ENCODE data around the gene CLC. TPM values are rescaled to one million over a fixed set of nuclear protein-coding genes. Genes with fewer than 3 reads are reported as not detected.

The CLC gene
- total RNA-seq, 1 experiment from 2014 or later, result not detected

DNA sequence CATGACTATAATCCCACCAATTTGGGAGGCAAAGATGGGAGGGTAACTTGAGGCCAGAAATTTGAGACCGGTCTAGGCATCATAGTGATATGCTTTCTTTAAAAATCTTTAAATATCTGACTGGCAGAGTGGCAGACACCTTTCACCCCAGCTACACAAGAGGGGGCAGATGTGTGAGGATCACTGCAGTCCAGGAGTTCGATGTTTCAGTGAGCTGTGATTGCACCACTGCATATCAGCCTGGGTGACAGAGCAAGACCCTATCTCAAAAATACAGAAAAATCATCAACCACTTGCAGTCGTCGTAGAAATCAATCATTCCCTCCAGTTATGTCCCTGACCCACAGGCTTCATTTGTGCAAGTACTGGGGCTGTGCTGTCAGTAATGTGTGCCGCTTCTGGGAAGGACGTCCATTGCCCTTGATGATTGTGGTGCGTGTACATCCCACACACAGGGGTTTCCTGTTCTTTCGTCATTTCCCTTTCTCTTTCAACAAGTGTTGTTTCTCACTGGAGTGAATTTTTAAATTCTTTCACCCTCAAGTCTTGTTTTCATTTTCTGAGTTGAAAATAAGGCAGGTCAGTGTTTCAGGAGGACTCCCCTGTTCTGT is 32.1 kb downstream of the CLC start:
- TF ChIP-seq FOXP4 (CRISPR knock-in tag; IDR thresholded peaks at IDR 0.05) (no peak), ATF6 (CRISPR knock-in tag; IDR thresholded peaks at IDR 0.05) (no peak), EMX1 (CRISPR knock-in tag; IDR thresholded peaks at IDR 0.05) (no peak), NFE2L1 (CRISPR knock-in tag; IDR thresholded peaks at IDR 0.05) (no peak), SOX15 (CRISPR knock-in tag; IDR thresholded peaks at IDR 0.05) (no peak), SMAD3 (CRISPR knock-in tag; IDR thresholded peaks at IDR 0.05; ENCODE audit: borderline replicate concordance) (no peak), ZNF396 (CRISPR knock-in tag; IDR thresholded peaks at IDR 0.05; ENCODE audit: borderline replicate concordance) (no peak), NR1H2 (CRISPR knock-in tag; IDR thresholded peaks at IDR 0.05) (no peak), TCF7 (CRISPR knock-in tag; IDR thresholded peaks at IDR 0.05; ENCODE audit: low read depth) (no peak), FOXP1 (CRISPR knock-in tag; IDR thresholded peaks at IDR 0.05; ENCODE audit: borderline replicate concordance) (no peak)
- TF ChIP-seq, protein P1, sequence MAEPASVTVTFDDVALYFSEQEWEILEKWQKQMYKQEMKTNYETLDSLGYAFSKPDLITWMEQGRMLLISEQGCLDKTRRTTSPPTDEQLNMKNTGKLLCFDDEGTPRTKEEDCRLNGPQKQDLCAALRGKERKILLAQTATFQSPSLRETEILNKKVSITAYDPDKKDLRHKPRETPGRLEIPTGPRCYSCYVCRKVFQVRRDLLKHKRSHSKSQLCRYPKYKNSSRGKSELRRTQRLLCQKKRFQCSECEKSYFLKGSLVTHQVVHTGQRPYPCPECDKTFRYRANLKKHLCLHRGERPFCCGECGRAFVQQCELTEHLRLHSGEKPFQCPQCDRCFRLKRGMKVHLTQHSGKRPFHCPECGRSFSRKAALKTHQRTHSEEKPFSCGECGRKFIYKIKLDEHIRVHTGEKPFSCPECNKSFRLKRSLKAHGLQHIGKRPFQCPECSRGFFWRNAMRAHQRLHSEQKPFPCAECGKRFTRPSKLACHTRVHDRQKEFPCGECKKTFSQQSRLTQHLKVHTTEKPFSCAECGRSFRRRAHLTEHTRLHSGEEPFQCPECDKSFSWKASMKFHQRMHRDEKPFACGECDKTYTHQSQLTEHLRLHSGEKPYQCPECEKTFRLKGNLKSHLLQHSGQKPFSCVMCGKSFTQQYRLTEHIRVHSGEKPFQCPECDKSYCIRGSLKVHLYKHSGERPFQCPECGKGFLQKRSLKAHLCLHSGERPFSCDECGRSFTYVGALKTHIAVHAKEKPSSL (CRISPR knock-in tag; conservative IDR thresholded peaks at IDR 0.05), result no peak
- TF ChIP-seq, protein P2, sequence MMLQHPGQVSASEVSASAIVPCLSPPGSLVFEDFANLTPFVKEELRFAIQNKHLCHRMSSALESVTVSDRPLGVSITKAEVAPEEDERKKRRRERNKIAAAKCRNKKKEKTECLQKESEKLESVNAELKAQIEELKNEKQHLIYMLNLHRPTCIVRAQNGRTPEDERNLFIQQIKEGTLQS (CRISPR knock-in tag; conservative IDR thresholded peaks at IDR 0.05), result no peak
- TF ChIP-seq, protein P3, sequence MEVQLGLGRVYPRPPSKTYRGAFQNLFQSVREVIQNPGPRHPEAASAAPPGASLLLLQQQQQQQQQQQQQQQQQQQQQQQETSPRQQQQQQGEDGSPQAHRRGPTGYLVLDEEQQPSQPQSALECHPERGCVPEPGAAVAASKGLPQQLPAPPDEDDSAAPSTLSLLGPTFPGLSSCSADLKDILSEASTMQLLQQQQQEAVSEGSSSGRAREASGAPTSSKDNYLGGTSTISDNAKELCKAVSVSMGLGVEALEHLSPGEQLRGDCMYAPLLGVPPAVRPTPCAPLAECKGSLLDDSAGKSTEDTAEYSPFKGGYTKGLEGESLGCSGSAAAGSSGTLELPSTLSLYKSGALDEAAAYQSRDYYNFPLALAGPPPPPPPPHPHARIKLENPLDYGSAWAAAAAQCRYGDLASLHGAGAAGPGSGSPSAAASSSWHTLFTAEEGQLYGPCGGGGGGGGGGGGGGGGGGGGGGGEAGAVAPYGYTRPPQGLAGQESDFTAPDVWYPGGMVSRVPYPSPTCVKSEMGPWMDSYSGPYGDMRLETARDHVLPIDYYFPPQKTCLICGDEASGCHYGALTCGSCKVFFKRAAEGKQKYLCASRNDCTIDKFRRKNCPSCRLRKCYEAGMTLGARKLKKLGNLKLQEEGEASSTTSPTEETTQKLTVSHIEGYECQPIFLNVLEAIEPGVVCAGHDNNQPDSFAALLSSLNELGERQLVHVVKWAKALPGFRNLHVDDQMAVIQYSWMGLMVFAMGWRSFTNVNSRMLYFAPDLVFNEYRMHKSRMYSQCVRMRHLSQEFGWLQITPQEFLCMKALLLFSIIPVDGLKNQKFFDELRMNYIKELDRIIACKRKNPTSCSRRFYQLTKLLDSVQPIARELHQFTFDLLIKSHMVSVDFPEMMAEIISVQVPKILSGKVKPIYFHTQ (CRISPR knock-in tag; IDR thresholded peaks at IDR 0.05), result no peak
- TF ChIP-seq, protein P4, sequence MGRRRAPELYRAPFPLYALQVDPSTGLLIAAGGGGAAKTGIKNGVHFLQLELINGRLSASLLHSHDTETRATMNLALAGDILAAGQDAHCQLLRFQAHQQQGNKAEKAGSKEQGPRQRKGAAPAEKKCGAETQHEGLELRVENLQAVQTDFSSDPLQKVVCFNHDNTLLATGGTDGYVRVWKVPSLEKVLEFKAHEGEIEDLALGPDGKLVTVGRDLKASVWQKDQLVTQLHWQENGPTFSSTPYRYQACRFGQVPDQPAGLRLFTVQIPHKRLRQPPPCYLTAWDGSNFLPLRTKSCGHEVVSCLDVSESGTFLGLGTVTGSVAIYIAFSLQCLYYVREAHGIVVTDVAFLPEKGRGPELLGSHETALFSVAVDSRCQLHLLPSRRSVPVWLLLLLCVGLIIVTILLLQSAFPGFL (CRISPR knock-in tag; IDR thresholded peaks at IDR 0.05; ENCODE audit: borderline replicate concordance), result no peak
- TF ChIP-seq, protein P5, sequence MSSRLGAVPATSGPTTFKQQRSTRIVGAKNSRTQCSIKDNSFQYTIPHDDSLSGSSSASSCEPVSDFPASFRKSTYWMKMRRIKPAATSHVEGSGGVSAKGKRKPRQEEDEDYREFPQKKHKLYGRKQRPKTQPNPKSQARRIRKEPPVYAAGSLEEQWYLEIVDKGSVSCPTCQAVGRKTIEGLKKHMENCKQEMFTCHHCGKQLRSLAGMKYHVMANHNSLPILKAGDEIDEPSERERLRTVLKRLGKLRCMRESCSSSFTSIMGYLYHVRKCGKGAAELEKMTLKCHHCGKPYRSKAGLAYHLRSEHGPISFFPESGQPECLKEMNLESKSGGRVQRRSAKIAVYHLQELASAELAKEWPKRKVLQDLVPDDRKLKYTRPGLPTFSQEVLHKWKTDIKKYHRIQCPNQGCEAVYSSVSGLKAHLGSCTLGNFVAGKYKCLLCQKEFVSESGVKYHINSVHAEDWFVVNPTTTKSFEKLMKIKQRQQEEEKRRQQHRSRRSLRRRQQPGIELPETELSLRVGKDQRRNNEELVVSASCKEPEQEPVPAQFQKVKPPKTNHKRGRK (CRISPR knock-in tag; IDR thresholded peaks at IDR 0.05; ENCODE audit: borderline replicate concordance), result no peak
- TF ChIP-seq, protein P6, sequence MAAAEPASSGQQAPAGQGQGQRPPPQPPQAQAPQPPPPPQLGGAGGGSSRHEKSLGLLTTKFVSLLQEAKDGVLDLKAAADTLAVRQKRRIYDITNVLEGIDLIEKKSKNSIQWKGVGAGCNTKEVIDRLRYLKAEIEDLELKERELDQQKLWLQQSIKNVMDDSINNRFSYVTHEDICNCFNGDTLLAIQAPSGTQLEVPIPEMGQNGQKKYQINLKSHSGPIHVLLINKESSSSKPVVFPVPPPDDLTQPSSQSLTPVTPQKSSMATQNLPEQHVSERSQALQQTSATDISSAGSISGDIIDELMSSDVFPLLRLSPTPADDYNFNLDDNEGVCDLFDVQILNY (CRISPR knock-in tag; IDR thresholded peaks at IDR 0.05), result no peak
- Mint-ChIP-seq H3K36me3 (no peaks in the 10 kb centered on the region), H3K27ac (no peak overlapping the region), H3K9me3 (no peaks in the 10 kb centered on the region), H3K4me1 (no peaks in the 10 kb centered on the region), H3K27me3 (ENCODE audit: low read depth) (peaks cover 12% of the 10 kb centered on the region), H3K4me3 (no peak overlapping the region)
- DNase-seq (ENCODE audit: low spot score) (no peak), ATAC-seq (no peak)
- POLR2A ChIA-PET, result no interaction called here
- CTCF ChIA-PET, result no interaction called here

All from WTC11 (cell line).